Smooth muscle cell (in vitro differentiated cells): ENCODE data around the gene SERPINB2. TPM values are rescaled to one million over a fixed set of nuclear protein-coding genes. Genes with fewer than 3 reads are reported as not detected.
A peak's percentile ranks its signal among the peaks of the same experiment; 100 is the strongest.

Experiments
- DNase-seq: peaks from one replicate; lab custom pipeline; 2025; ENCODE audit not compliant: unreplicated experiment; lab: John Stamatoyannopoulos, UW
- H2AFZ ChIP-seq: fragments of 200-600 bp; sonication (generic); 2 replicates; pipeline ENCODE4 v1.6.0; 2016; ENCODE audit warnings: antibody characterized with exemption, low read depth, mild to moderate bottlenecking
- H3F3A ChIP-seq: fragments of 200-600 bp; sonication (generic); 2 replicates; pipeline ENCODE4 v1.6.0; 2017; ENCODE audit warnings: antibody characterized with exemption, low read depth
- H3K27ac ChIP-seq: fragments of 200-600 bp; sonication (generic); 2 replicates; pipeline ENCODE4 v1.5.1; 2016; ENCODE audit warnings: low read depth, mild to moderate bottlenecking
- H3K27me3 ChIP-seq: fragments of 200-600 bp; sonication (generic); 2 replicates; pipeline ENCODE4 v1.6.1; 2016; ENCODE audit warnings: low read depth, mild to moderate bottlenecking
- H3K36me3 ChIP-seq: fragments of 200-600 bp; sonication (generic); 2 replicates; pipeline ENCODE4 v1.5.1; 2016; ENCODE audit warnings: low read depth
- H3K4me1 ChIP-seq: fragments of 200-600 bp; sonication (generic); 2 replicates; pipeline ENCODE4 v1.5.1; 2016; ENCODE audit warnings: low read depth
- H3K4me2 ChIP-seq: fragments of 200-600 bp; sonication (generic); 2 replicates; pipeline ENCODE4 v1.6.0; 2016; ENCODE audit warnings: mild to moderate bottlenecking
- H3K4me3 ChIP-seq: fragments of 200-600 bp; sonication (generic); 2 replicates; pipeline ENCODE4 v1.5.1; 2016; ENCODE audit warnings: mild to moderate bottlenecking
- H3K79me2 ChIP-seq: fragments of 200-600 bp; sonication (generic); 2 replicates; pipeline ENCODE4 v1.6.0; 2016; ENCODE audit warnings: low read depth, mild to moderate bottlenecking
- H3K9ac ChIP-seq: fragments of 200-600 bp; sonication (generic); 2 replicates; pipeline ENCODE4 v1.6.0; 2016; ENCODE audit warnings: low read depth
- H3K9me3 ChIP-seq: fragments of 200-600 bp; sonication (generic); replicated peaks from 2 replicates; pipeline ENCODE4 v1.5.1; 2016; ENCODE audit warnings: low read depth
- H4K20me1 ChIP-seq: fragments of 200-600 bp; sonication (generic); 2 replicates; pipeline ENCODE4 v1.6.0; 2016; ENCODE audit warnings: low read depth
- WGBS: methylation state at CpG from one replicate; pipeline ENCODE4 v1.1.7; 2016; ENCODE audit warnings: low lambda C conversion rate; 5-methylcytosine and 5-hydroxymethylcytosine counted together
- polyA plus RNA-seq: library from polyadenylated mRNA; unstranded; fragments of >200 nt; fragmentation: Nextera tagmentation; extraction: Ambion mirVana; gene quantifications from 2 replicates; pipeline ENCODE4 v1.2.1, GENCODE V29; 2016
- total RNA-seq: library from RNA; depleted of rRNA; stranded (reverse); fragments of >200 nt; gene quantifications from 2 replicates; pipeline ENCODE4 v1.2.3, GENCODE V29; 2014
- TF ChIP-seq, protein P1 (sequence below): fragments of 200-600 bp; sonication (generic); IDR thresholded peaks from 2 replicates; pipeline ENCODE4 v1.5.1; 2017; ENCODE audit warnings: borderline replicate concordance, mild to moderate bottlenecking, antibody characterized with exemption; ENCODE audit not compliant: insufficient read depth, poor library complexity, severe bottlenecking

Gene SERPINB2
- total and polyA plus RNA-seq, 2 experiments from 2014 or later = 15.5 to 29.8 TPM

GRCh38 chr18:63872586-63872985 is 14.9 kb upstream of the SERPINB2 start:
- H3K4me3 ChIP-seq = no peak overlapping the region
- DNase-seq = no peak
- H3K9ac ChIP-seq = no peak overlapping the region
- no peaks in the 10 kb centered on the region for H4K20me1 ChIP-seq
- H3K27me3 ChIP-seq = no peaks in the 10 kb centered on the region
- no peak overlapping the region for H3K27ac ChIP-seq
- no peaks in the 10 kb centered on the region for H3K9me3 ChIP-seq
- no peaks in the 10 kb centered on the region for H3F3A ChIP-seq
- H3K4me2 ChIP-seq = no peak overlapping the region
- H3K79me2 ChIP-seq = no peaks in the 10 kb centered on the region
- TF ChIP-seq, protein P1, sequence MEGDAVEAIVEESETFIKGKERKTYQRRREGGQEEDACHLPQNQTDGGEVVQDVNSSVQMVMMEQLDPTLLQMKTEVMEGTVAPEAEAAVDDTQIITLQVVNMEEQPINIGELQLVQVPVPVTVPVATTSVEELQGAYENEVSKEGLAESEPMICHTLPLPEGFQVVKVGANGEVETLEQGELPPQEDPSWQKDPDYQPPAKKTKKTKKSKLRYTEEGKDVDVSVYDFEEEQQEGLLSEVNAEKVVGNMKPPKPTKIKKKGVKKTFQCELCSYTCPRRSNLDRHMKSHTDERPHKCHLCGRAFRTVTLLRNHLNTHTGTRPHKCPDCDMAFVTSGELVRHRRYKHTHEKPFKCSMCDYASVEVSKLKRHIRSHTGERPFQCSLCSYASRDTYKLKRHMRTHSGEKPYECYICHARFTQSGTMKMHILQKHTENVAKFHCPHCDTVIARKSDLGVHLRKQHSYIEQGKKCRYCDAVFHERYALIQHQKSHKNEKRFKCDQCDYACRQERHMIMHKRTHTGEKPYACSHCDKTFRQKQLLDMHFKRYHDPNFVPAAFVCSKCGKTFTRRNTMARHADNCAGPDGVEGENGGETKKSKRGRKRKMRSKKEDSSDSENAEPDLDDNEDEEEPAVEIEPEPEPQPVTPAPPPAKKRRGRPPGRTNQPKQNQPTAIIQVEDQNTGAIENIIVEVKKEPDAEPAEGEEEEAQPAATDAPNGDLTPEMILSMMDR = no peak
- H2AFZ ChIP-seq = no peak overlapping the region
- H3K36me3 ChIP-seq = no peaks in the 10 kb centered on the region
- no peaks in the 10 kb centered on the region for H3K4me1 ChIP-seq

DNA sequence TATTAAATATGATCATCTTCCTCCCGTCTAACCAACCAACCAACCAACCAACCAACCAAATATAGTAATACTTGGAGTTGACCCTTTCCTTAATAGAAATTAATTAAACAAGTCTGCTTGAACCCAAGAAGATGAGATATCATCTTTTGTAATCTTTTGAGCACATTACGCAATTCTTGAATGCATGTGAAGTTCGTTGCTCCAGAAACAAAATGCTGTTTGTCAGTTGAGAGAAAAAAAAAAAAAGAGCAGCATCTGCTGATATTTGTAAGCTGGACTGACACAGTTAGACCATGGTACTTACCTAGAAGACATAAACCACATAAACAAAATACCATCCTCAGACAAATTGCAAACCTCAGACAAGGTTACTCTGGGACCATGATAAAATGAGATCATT is 9.2 kb upstream of the SERPINB2 start:
- no peaks in the 10 kb centered on the region for H3F3A ChIP-seq
- no peaks in the 10 kb centered on the region for H4K20me1 ChIP-seq
- H3K9me3 ChIP-seq = no peaks in the 10 kb centered on the region
- no peak overlapping the region for H3K4me2 ChIP-seq
- H3K79me2 ChIP-seq = no peaks in the 10 kb centered on the region
- H3K27ac ChIP-seq = no peak overlapping the region
- H3K27me3 ChIP-seq = no peaks in the 10 kb centered on the region
- H3K4me1 ChIP-seq = peaks cover 5% of the 10 kb centered on the region
- DNase-seq = no peak
- no peak overlapping the region for H2AFZ ChIP-seq
- H3K4me3 ChIP-seq = no peak overlapping the region
- TF ChIP-seq, protein P1 = no peak
- H3K9ac ChIP-seq = no peak overlapping the region
- H3K36me3 ChIP-seq = no peaks in the 10 kb centered on the region
- 83% methylated on average over 3 of the region's 3 CpGs for WGBS

DNA sequence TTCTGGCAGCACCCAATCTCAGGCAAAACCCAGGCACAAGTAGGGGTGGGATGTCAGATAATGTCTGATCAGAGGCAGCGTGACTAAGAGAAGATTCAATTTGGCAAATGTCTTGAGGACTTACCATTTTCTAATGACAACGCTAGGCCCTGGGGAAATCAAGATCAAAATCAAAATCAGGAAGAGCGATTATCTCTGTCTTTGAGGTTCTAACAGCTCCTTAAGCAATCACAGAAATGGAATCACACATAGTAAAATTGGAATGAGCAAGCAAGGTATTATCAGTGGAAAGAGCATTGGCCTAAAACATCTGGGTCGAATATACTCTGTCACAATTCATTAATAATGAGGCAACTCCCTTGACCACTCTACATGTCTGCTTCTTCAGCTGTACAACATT is 8.6 kb upstream of the SERPINB2 start:
- Histone ChIP-seq H3K36me3 (no peaks in the 10 kb centered on the region), H2AFZ (peak overlapping the region; percentile 26), H3K4me1 (peaks cover 5% of the 10 kb centered on the region), H3K4me2 (no peak overlapping the region), H3K27ac (no peak overlapping the region), H3K4me3 (no peak overlapping the region), H3K9me3 (no peaks in the 10 kb centered on the region), H3K9ac (no peak overlapping the region), H3K27me3 (no peaks in the 10 kb centered on the region), H3F3A (no peaks in the 10 kb centered on the region), H3K79me2 (no peaks in the 10 kb centered on the region), H4K20me1 (no peaks in the 10 kb centered on the region)
- TF ChIP-seq, protein P1 = no peak
- no peak for DNase-seq
- WGBS = 72% methylated on average over 4 of the region's 4 CpGs

- DNase-seq = no peak
- H3K27me3 ChIP-seq = no peaks in the 10 kb centered on the region
- H2AFZ ChIP-seq = no peak overlapping the region
- H3K4me1 ChIP-seq = peaks cover 5% of the 10 kb centered on the region
- 74% methylated on average over 2 of the region's 2 CpGs for WGBS
- no peak overlapping the region for H3K4me3 ChIP-seq
- no peaks in the 10 kb centered on the region for H3F3A ChIP-seq
- H3K79me2 ChIP-seq = no peaks in the 10 kb centered on the region
- H3K27ac ChIP-seq = no peak overlapping the region
- no peaks in the 10 kb centered on the region for H4K20me1 ChIP-seq
- H3K9ac ChIP-seq = no peak overlapping the region
- no peaks in the 10 kb centered on the region for H3K9me3 ChIP-seq
- H3K4me2 ChIP-seq = no peak overlapping the region
- H3K36me3 ChIP-seq = no peaks in the 10 kb centered on the region
- TF ChIP-seq, protein P1 = no peak
Observed at GRCh38 chr18:63879709-63880108, 7.8 kb upstream of the SERPINB2 start.
